ENCODE data around the gene TDP1. TPM values are rescaled to one million over a fixed set of nuclear protein-coding genes. Genes with fewer than 3 reads are reported as not detected.

TDP1 gene
- total and polyA plus RNA-seq, 12 donors = 2.3 to 24.8 (median 9.6) TPM

- Histone ChIP-seq H3K4me1 (replicated peaks in 1 of 2) (peaks cover 6 to 17% of the 10 kb centered on the region in 2 donors), H3K27me3 (no peaks in the 10 kb centered on the region), H3K27ac (peak within 1 kb of the TSS in 4 of 5 donors; percentile 94 to 97 (median 94)), H3K36me3 (replicated peaks in 1 of 2) (no peaks in the 10 kb centered on the region), H3K9me3 (replicated peaks in 1 of 3) (no peaks in the 10 kb centered on the region), H3K4me3 (peak within 1 kb of the TSS; percentile 18 to 87 (median 70))
- intact Hi-C loops (cut with DNase I) = no loop called here
- peak; percentile 97 to 99 (median 98) for DNase-seq
- 2 to 5% (median 3%) methylated on average over 17 to 44 of the region's 44 CpGs for WGBS, 4 donors
- TF ChIP-seq POLR2A (IDR thresholded peaks at IDR 0.05) (peak in 1 of 2 donors; percentile 59), CTCF (IDR thresholded peaks at IDR 0.05) (peak in 1 of 6 experiments; percentile 19)
Measured at GRCh38 chr14:89954070-89955021, 1.4 kb upstream of the TDP1 start, which contains the start of gene EFCAB11. Gene EFCAB11 (minus strand): TSS chr14:89954730. CDS start chr14:89954660, 70 bp downstream.

- TF ChIP-seq POLR2A (IDR thresholded peaks at IDR 0.05) (no peak), CTCF (IDR thresholded peaks at IDR 0.05) (no peak)
- H3K4me1 ChIP-seq (replicated peaks in 1 of 2) = peaks cover 6 to 17% of the 10 kb centered on the region in 2 donors
- WGBS, 4 donors = 0 to 5% (median 1%) methylated on average over 20 of the region's 20 CpGs
- DNase-seq = peak in 1 of 7 donors; percentile 8
- no peaks in the 10 kb centered on the region for H3K36me3 ChIP-seq (replicated peaks in 1 of 2)
- H3K27ac ChIP-seq = peak overlapping the region in 4 of 5 donors; percentile 94 to 97 (median 94)
- H3K4me3 ChIP-seq = peak overlapping the region; percentile 18 to 87 (median 70)
- no peaks in the 10 kb centered on the region for H3K27me3 ChIP-seq
- H3K9me3 ChIP-seq (replicated peaks in 1 of 3) = no peaks in the 10 kb centered on the region
- intact Hi-C loops (cut with DNase I) = no loop called here
Measured at GRCh38 chr14:89955022-89955744, 544 bp upstream of the TDP1 start.

DNA sequence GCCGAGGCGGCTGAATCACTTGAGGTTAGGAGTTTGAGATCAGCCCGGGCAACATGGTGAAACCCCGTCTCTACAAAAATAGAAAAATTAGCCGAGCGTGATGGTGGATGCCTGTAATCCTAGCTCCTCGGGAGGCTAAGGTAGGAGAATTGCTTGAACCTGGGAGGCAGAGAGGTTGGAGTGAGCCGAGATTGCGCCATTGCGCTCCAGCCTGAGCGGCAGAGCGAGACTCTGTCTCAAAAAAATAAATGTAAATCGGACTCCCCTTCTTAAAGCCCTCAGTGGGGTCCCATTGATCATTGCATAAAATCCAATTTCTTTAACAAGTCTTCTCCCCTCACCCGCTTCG is 908 bp downstream of the TDP1 start:
- H3K4me3 ChIP-seq = peak overlapping the region in 2 of 4 donors; percentile 86 to 87
- no peaks in the 10 kb centered on the region for H3K36me3 ChIP-seq (replicated peaks in 1 of 2)
- 31 to 38% (median 37%) methylated on average over 15 of the region's 15 CpGs for WGBS, 4 donors
- TF ChIP-seq POLR2A (IDR thresholded peaks at IDR 0.05) = no peak
- TF ChIP-seq CTCF (IDR thresholded peaks at IDR 0.05) = no peak
- intact Hi-C loops (cut with DNase I) = no loop called here
- peaks cover 6 to 17% of the 10 kb centered on the region in 2 donors for H3K4me1 ChIP-seq (replicated peaks in 1 of 2)
- no peaks in the 10 kb centered on the region for H3K9me3 ChIP-seq (replicated peaks in 1 of 3)
- H3K27me3 ChIP-seq = no peaks in the 10 kb centered on the region
- peak overlapping the region; percentile 80 to 97 (median 94) for H3K27ac ChIP-seq
- DNase-seq = peak in 1 of 7 donors; percentile 13

GRCh38 chr14:89957376-89957775 is 1.6 kb downstream of the TDP1 start:
- no peaks in the 10 kb centered on the region for H3K27me3 ChIP-seq
- H3K4me1 ChIP-seq (replicated peaks in 1 of 2) = peaks cover 6 to 17% of the 10 kb centered on the region in 2 donors
- H3K36me3 ChIP-seq (replicated peaks in 1 of 2) = no peaks in the 10 kb centered on the region
- DNase-seq = no peak
- H3K4me3 ChIP-seq = no peak overlapping the region
- intact Hi-C loops (cut with DNase I) = no loop called here
- H3K9me3 ChIP-seq (replicated peaks in 1 of 3) = no peaks in the 10 kb centered on the region
- H3K27ac ChIP-seq = no peak overlapping the region
- WGBS, 4 donors = 94 to 100% (median 94%) methylated on average over 1 of the region's 1 CpG; no CpG with 5 or more reads in 1 of the 4 donors
- TF ChIP-seq CTCF (IDR thresholded peaks at IDR 0.05) = no peak
- no peak for TF ChIP-seq POLR2A (IDR thresholded peaks at IDR 0.05)
